Stimulated activated naive B cell treated with anti-CD40 and anti-IgM and Interleukin-4, amounts not matched to agents 10 μg/mL and 1 μg/mL and 100 μg/mL, for 72 hours (primary cell): ENCODE measurements around the gene SPINT3.
"Not testable (repeated sequence)": the region's sequence is repeated elsewhere in the genome, so short reads cannot be mapped to it uniquely, and the experiment has no call there.

Experiments used
- ATAC-seq, 2 donors: fragments of 150-1000 bp; cut with Tn5 transposase; replicated peaks; 2 replicates each; pipeline ENCODE4 v1.10.0; 2021; ENCODE audit warnings: moderate library complexity in 1 of 2
- DNase-seq: peaks from one replicate; pipeline ENCODE4 v3.0.0; 2021
- H3K27ac Mint-ChIP-seq: one replicate; pipeline ENCODE4 v1.8.0; 2022; ENCODE audit warnings: mild to moderate bottlenecking, mixed read lengths
- H3K27me3 Mint-ChIP-seq, 2 donors: one replicate each; pipeline ENCODE4 v1.8.0; 2022; ENCODE audit warnings: mixed read lengths in 2 of 2
- H3K36me3 Mint-ChIP-seq, 2 donors: one replicate each; pipeline ENCODE4 v1.8.0; 2022; ENCODE audit warnings: mixed read lengths in 2 of 2, mild to moderate bottlenecking in 1 of 2
- H3K4me1 Mint-ChIP-seq, 2 donors: one replicate each; pipeline ENCODE4 v1.8.0; 2022; ENCODE audit warnings: mixed read lengths in 2 of 2, mild to moderate bottlenecking in 1 of 2
- H3K4me3 Mint-ChIP-seq, 2 donors: one replicate each; pipeline ENCODE4 v1.8.0; 2022; ENCODE audit warnings: mild to moderate bottlenecking in 2 of 2, mixed read lengths in 2 of 2, moderate library complexity in 1 of 2
- H3K9me3 Mint-ChIP-seq, 2 donors: one replicate each; pipeline ENCODE4 v1.8.0; 2022; ENCODE audit warnings: mixed read lengths in 2 of 2, mild to moderate bottlenecking in 1 of 2

SPINT3 gene

GRCh38 chr20:45485388-45485787 is 30.0 kb downstream of the SPINT3 start:
- H3K9me3 Mint-ChIP-seq, result no peaks in the 10 kb centered on the region
- H3K27me3 Mint-ChIP-seq, result peaks cover 28 to 65% of the 10 kb centered on the region in 2 donors
- DNase-seq, result no peak
- no peaks in the 10 kb centered on the region for H3K36me3 Mint-ChIP-seq
- ATAC-seq, result no peak
- H3K4me3 Mint-ChIP-seq, result no peak overlapping the region
- H3K4me1 Mint-ChIP-seq, result peaks cover 0 to 2% of the 10 kb centered on the region in 2 donors
- no peak overlapping the region for H3K27ac Mint-ChIP-seq

GRCh38 chr20:45484676-45485075 is 30.7 kb downstream of the SPINT3 start:
- H3K4me3 Mint-ChIP-seq, result no peak overlapping the region
- H3K9me3 Mint-ChIP-seq, result no peaks in the 10 kb centered on the region
- no peak overlapping the region for H3K27ac Mint-ChIP-seq
- ATAC-seq, result no peak
- H3K36me3 Mint-ChIP-seq, result no peaks in the 10 kb centered on the region
- no peak for DNase-seq
- H3K4me1 Mint-ChIP-seq, result peaks cover 0 to 2% of the 10 kb centered on the region in 2 donors
- peaks cover 29 to 65% of the 10 kb centered on the region in 2 donors for H3K27me3 Mint-ChIP-seq

GRCh38 chr20:45479822-45480221 is 35.6 kb downstream of the SPINT3 start:
- no peak overlapping the region for H3K4me3 Mint-ChIP-seq

GRCh38 chr20:45477530-45478148 is 37.8 kb downstream of the SPINT3 start:
- not testable (repeated sequence) for H3K36me3 Mint-ChIP-seq, DNase-seq, H3K4me3 Mint-ChIP-seq, H3K9me3 Mint-ChIP-seq, H3K4me1 Mint-ChIP-seq, ATAC-seq, H3K27ac Mint-ChIP-seq
- H3K27me3 Mint-ChIP-seq, result peaks cover 38% of the 10 kb centered on the region in 2 donors

More at GRCh38 chr20:45479822-45480221, 35.6 kb downstream of the SPINT3 start:
- H3K27me3 Mint-ChIP-seq, result peaks cover 31 to 50% of the 10 kb centered on the region in 2 donors
- ATAC-seq (no peak), DNase-seq (no peak)
- no peaks in the 10 kb centered on the region for H3K36me3 Mint-ChIP-seq
- H3K27ac Mint-ChIP-seq, result no peak overlapping the region
- no peaks in the 10 kb centered on the region for H3K9me3 Mint-ChIP-seq
- peaks cover 0 to 2% of the 10 kb centered on the region in 2 donors for H3K4me1 Mint-ChIP-seq

GRCh38 chr20:45472286-45472685 is 43.1 kb downstream of the SPINT3 start:
- H3K27me3 Mint-ChIP-seq, result peaks cover 26 to 41% of the 10 kb centered on the region in 2 donors
- H3K4me3 Mint-ChIP-seq, DNase-seq, H3K27ac Mint-ChIP-seq, H3K9me3 Mint-ChIP-seq, H3K36me3 Mint-ChIP-seq, H3K4me1 Mint-ChIP-seq, ATAC-seq: not testable (repeated sequence)

GRCh38 chr20:45470937-45471336 is 44.5 kb downstream of the SPINT3 start:
- Mint-ChIP-seq H3K27me3 (peaks cover 26 to 41% of the 10 kb centered on the region in 2 donors), H3K4me3 (peak overlapping the region; percentile 44 to 77), H3K36me3 (peaks cover 0 to 2% of the 10 kb centered on the region in 2 donors), H3K27ac (no peak overlapping the region), H3K4me1 (peaks cover 4 to 9% of the 10 kb centered on the region in 2 donors), H3K9me3 (peaks cover 0 to 1% of the 10 kb centered on the region in 2 donors)
- ATAC-seq, result peak; percentile 28 to 48
- no peak for DNase-seq

- H3K27ac Mint-ChIP-seq, result no peak overlapping the region
- peak overlapping the region; percentile 63 to 77 for H3K4me3 Mint-ChIP-seq
- DNase-seq, result peak; percentile 32
- peaks cover 26 to 41% of the 10 kb centered on the region in 2 donors for H3K27me3 Mint-ChIP-seq
- peaks cover 0 to 2% of the 10 kb centered on the region in 2 donors for H3K36me3 Mint-ChIP-seq
- peaks cover 4 to 9% of the 10 kb centered on the region in 2 donors for H3K4me1 Mint-ChIP-seq
- peak; percentile 81 to 82 for ATAC-seq
- H3K9me3 Mint-ChIP-seq, result peaks cover 0 to 1% of the 10 kb centered on the region in 2 donors
These were observed 45.0 kb downstream of the SPINT3 start for GRCh38 chr20:45470262-45470931.

- no peak for DNase-seq
- Mint-ChIP-seq H3K27me3 (peaks cover 26 to 41% of the 10 kb centered on the region in 2 donors), H3K4me1 (peaks cover 4 to 9% of the 10 kb centered on the region in 2 donors), H3K4me3 (peak within 1 kb of the TSS; percentile 63 to 77), H3K36me3 (peaks cover 0 to 2% of the 10 kb centered on the region in 2 donors), H3K27ac (no peak within 1 kb of the TSS), H3K9me3 (peaks cover 0 to 1% of the 10 kb centered on the region in 2 donors)
- peak; percentile 34 to 49 for ATAC-seq
These were observed 45.8 kb downstream of the SPINT3 start, which contains the start of gene WFDC2 for GRCh38 chr20:45469336-45470261. Gene WFDC2 (plus strand): TSS chr20:45469753. CDS start chr20:45469782, 29 bp downstream.

GRCh38 chr20:45467861-45468260 is 47.6 kb downstream of the SPINT3 start:
- H3K27ac Mint-ChIP-seq, result no peak overlapping the region
- no peak overlapping the region for H3K4me3 Mint-ChIP-seq
- no peak for ATAC-seq
- H3K4me1 Mint-ChIP-seq, result peaks cover 4 to 9% of the 10 kb centered on the region in 2 donors
- peaks cover 0 to 2% of the 10 kb centered on the region in 2 donors for H3K36me3 Mint-ChIP-seq
- H3K27me3 Mint-ChIP-seq, result peaks cover 26 to 29% of the 10 kb centered on the region in 2 donors
- H3K9me3 Mint-ChIP-seq, result peaks cover 0 to 1% of the 10 kb centered on the region in 2 donors
- no peak for DNase-seq

- no peak overlapping the region for H3K4me3 Mint-ChIP-seq
- no peak for ATAC-seq
- peaks cover 26% of the 10 kb centered on the region in 2 donors for H3K27me3 Mint-ChIP-seq
These were observed 48.2 kb downstream of the SPINT3 start for GRCh38 chr20:45467172-45467571.

GRCh38 chr20:45465491-45466266 is 49.7 kb downstream of the SPINT3 start:
- H3K4me1 Mint-ChIP-seq, result peaks cover 4 to 14% of the 10 kb centered on the region in 2 donors
- H3K36me3 Mint-ChIP-seq, result no peaks in the 10 kb centered on the region
- no peak for ATAC-seq

More at GRCh38 chr20:45467172-45467571, 48.2 kb downstream of the SPINT3 start:
- no peak for DNase-seq
- Mint-ChIP-seq H3K27ac (no peak overlapping the region), H3K36me3 (peaks cover 0 to 2% of the 10 kb centered on the region in 2 donors), H3K4me1 (peaks cover 4 to 9% of the 10 kb centered on the region in 2 donors), H3K9me3 (peaks cover 0 to 1% of the 10 kb centered on the region in 2 donors)

GRCh38 chr20:45463709-45464108 is 51.7 kb downstream of the SPINT3 start:
- DNase-seq, result no peak
- ATAC-seq, result no peak

More at GRCh38 chr20:45465491-45466266, 49.7 kb downstream of the SPINT3 start:
- Mint-ChIP-seq H3K4me3 (no peak overlapping the region), H3K9me3 (no peaks in the 10 kb centered on the region), H3K27me3 (peaks cover 15 to 26% of the 10 kb centered on the region in 2 donors), H3K27ac (no peak overlapping the region)
- DNase-seq, result no peak

More at GRCh38 chr20:45463709-45464108, 51.7 kb downstream of the SPINT3 start:
- H3K27ac Mint-ChIP-seq, result no peak overlapping the region
- peaks cover 0 to 2% of the 10 kb centered on the region in 2 donors for H3K36me3 Mint-ChIP-seq
- H3K27me3 Mint-ChIP-seq, result peaks cover 10 to 12% of the 10 kb centered on the region in 2 donors
- H3K9me3 Mint-ChIP-seq, result no peaks in the 10 kb centered on the region
- H3K4me1 Mint-ChIP-seq, result peaks cover 0 to 10% of the 10 kb centered on the region in 2 donors
- H3K4me3 Mint-ChIP-seq, result no peak overlapping the region
